ENCODE results near the gene NDFIP1.

DNA sequence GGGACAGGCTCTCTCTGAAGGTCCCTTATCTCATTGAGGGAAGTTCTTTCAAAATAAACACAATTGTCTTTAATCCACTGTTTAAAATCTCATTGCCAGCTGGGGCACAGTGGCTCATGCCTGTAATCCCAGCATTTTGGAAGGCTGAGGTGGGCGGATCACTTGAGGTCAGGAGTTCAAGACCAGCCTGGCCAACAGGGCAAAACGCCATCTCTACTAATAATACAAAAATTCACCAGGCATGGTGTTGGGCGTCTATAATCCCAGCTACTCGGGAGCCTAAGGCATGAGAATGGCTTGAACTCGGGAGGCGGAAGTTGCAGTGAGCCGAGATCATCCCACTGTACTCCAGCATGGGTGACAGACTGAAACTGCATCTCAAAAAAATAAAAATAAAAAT, 8.3 kb upstream of the NDFIP1 start:
- TF ChIP-seq ZNF670 (tag by site-specific recombination; IDR thresholded peaks at IDR 0.05; ENCODE audit: low read depth) (no peak), ZNF19 (tag by site-specific recombination; IDR thresholded peaks at IDR 0.05; ENCODE audit: low read depth) (no peak), MEIS1 (CRISPR knock-in tag; IDR thresholded peaks at IDR 0.05; ENCODE audit: borderline replicate concordance) (no peak), ZNF138 (tag by site-specific recombination; IDR thresholded peaks at IDR 0.05; ENCODE audit: borderline replicate concordance) (no peak), ZNF658 (tag by site-specific recombination; IDR thresholded peaks at IDR 0.05) (no peak), TCF7L2 (IDR thresholded peaks at IDR 0.05; ENCODE audit: borderline replicate concordance, low read depth, low read length) (no peak), ZNF292 (tag by site-specific recombination; IDR thresholded peaks at IDR 0.05; ENCODE audit: borderline replicate concordance, low read depth) (no peak), ZNF10 (tag by site-specific recombination; IDR thresholded peaks at IDR 0.05) (no peak), KLF1 (tag by site-specific recombination; IDR thresholded peaks at IDR 0.05) (no peak)
- TF ChIP-seq, protein P1, sequence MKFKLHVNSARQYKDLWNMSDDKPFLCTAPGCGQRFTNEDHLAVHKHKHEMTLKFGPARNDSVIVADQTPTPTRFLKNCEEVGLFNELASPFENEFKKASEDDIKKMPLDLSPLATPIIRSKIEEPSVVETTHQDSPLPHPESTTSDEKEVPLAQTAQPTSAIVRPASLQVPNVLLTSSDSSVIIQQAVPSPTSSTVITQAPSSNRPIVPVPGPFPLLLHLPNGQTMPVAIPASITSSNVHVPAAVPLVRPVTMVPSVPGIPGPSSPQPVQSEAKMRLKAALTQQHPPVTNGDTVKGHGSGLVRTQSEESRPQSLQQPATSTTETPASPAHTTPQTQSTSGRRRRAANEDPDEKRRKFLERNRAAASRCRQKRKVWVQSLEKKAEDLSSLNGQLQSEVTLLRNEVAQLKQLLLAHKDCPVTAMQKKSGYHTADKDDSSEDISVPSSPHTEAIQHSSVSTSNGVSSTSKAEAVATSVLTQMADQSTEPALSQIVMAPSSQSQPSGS (tag by site-specific recombination; IDR thresholded peaks at IDR 0.05; ENCODE audit: low read depth): no peak
- TF ChIP-seq, protein P2, sequence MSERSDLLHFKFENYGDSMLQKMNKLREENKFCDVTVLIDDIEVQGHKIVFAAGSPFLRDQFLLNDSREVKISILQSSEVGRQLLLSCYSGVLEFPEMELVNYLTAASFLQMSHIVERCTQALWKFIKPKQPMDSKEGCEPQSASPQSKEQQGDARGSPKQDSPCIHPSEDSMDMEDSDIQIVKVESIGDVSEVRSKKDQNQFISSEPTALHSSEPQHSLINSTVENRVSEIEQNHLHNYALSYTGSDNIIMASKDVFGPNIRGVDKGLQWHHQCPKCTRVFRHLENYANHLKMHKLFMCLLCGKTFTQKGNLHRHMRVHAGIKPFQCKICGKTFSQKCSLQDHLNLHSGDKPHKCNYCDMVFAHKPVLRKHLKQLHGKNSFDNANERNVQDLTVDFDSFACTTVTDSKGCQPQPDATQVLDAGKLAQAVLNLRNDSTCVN (tag by site-specific recombination; optimal IDR thresholded peaks at IDR 0.05): no peak
- TF ChIP-seq, protein P3, sequence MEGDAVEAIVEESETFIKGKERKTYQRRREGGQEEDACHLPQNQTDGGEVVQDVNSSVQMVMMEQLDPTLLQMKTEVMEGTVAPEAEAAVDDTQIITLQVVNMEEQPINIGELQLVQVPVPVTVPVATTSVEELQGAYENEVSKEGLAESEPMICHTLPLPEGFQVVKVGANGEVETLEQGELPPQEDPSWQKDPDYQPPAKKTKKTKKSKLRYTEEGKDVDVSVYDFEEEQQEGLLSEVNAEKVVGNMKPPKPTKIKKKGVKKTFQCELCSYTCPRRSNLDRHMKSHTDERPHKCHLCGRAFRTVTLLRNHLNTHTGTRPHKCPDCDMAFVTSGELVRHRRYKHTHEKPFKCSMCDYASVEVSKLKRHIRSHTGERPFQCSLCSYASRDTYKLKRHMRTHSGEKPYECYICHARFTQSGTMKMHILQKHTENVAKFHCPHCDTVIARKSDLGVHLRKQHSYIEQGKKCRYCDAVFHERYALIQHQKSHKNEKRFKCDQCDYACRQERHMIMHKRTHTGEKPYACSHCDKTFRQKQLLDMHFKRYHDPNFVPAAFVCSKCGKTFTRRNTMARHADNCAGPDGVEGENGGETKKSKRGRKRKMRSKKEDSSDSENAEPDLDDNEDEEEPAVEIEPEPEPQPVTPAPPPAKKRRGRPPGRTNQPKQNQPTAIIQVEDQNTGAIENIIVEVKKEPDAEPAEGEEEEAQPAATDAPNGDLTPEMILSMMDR (tag by site-specific recombination; IDR thresholded peaks at IDR 0.05): no peak
- TF ChIP-seq, protein P4, sequence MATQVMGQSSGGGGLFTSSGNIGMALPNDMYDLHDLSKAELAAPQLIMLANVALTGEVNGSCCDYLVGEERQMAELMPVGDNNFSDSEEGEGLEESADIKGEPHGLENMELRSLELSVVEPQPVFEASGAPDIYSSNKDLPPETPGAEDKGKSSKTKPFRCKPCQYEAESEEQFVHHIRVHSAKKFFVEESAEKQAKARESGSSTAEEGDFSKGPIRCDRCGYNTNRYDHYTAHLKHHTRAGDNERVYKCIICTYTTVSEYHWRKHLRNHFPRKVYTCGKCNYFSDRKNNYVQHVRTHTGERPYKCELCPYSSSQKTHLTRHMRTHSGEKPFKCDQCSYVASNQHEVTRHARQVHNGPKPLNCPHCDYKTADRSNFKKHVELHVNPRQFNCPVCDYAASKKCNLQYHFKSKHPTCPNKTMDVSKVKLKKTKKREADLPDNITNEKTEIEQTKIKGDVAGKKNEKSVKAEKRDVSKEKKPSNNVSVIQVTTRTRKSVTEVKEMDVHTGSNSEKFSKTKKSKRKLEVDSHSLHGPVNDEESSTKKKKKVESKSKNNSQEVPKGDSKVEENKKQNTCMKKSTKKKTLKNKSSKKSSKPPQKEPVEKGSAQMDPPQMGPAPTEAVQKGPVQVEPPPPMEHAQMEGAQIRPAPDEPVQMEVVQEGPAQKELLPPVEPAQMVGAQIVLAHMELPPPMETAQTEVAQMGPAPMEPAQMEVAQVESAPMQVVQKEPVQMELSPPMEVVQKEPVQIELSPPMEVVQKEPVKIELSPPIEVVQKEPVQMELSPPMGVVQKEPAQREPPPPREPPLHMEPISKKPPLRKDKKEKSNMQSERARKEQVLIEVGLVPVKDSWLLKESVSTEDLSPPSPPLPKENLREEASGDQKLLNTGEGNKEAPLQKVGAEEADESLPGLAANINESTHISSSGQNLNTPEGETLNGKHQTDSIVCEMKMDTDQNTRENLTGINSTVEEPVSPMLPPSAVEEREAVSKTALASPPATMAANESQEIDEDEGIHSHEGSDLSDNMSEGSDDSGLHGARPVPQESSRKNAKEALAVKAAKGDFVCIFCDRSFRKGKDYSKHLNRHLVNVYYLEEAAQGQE (tag by site-specific recombination; IDR thresholded peaks at IDR 0.05): no peak
- TF ChIP-seq, protein P5, sequence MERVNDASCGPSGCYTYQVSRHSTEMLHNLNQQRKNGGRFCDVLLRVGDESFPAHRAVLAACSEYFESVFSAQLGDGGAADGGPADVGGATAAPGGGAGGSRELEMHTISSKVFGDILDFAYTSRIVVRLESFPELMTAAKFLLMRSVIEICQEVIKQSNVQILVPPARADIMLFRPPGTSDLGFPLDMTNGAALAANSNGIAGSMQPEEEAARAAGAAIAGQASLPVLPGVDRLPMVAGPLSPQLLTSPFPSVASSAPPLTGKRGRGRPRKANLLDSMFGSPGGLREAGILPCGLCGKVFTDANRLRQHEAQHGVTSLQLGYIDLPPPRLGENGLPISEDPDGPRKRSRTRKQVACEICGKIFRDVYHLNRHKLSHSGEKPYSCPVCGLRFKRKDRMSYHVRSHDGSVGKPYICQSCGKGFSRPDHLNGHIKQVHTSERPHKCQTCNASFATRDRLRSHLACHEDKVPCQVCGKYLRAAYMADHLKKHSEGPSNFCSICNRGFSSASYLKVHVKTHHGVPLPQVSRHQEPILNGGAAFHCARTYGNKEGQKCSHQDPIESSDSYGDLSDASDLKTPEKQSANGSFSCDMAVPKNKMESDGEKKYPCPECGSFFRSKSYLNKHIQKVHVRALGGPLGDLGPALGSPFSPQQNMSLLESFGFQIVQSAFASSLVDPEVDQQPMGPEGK (tag by site-specific recombination; IDR thresholded peaks at IDR 0.05): no peak

Measured in HEK293 (cell line).